ENCODE data around the gene SH3PXD2A. TPM values are rescaled to one million over a fixed set of nuclear protein-coding genes. Genes with fewer than 3 reads are reported as not detected.

Gene SH3PXD2A
- total and polyA plus RNA-seq, 2 donors (not counting 1 experiment from before 2014, with no cell fraction given), result 3.2 to 33.5 TPM

DNA sequence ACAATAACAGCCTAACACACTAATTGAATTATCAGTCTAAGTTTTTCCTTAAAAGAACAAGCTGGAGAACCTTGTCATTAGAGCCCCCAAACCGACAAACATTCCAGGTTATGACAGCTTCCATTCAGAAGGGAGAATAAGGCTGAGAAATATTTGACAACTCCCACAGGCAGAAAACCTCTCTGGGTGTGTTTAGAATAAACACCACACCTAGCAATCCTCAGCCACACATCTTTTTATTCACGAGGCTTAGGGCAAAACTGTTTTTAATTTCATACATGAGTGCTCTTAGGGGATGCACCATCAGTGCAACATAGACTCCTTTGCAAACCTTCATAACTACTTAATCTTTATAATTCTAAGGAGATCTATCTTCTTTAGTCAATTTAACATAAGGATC, 38.4 kb upstream of the SH3PXD2A start:
- Mint-ChIP-seq H3K9me3 (ENCODE audit: insufficient read depth) (no peaks in the 10 kb centered on the region), H3K4me1 (no peaks in the 10 kb centered on the region), H3K27ac (no peak overlapping the region), H3K27me3 (no peaks in the 10 kb centered on the region), H3K4me3 (no peak overlapping the region)
- H3K79me2 ChIP-seq (ENCODE audit: control insufficient read depth, insufficient read depth, low read length), result no peaks in the 10 kb centered on the region
- no peak overlapping the region for H3K9ac ChIP-seq (ENCODE audit: low read length)
- no peak overlapping the region for H3K4me2 ChIP-seq (replicated peaks; ENCODE audit: low read depth, low read length, poor library complexity, severe bottlenecking)
- 33% methylated on average over 1 of the region's 2 CpGs for WGBS (ENCODE audit: insufficient coverage)
- ChIA-PET POLR2A (no interaction called here), CTCF (interaction anchor here (0.6 to 2.0 kb wide), 4 partner anchors 8 to 1330 kb away, joined by 3 to 7 read pairs (median 5); no protein-coding TSS in a partner anchor)
- no peak for DNase-seq
- intact Hi-C loops (cut with micrococcal nuclease), result no loop called here
- H3K27me3 ChIP-seq (replicated peaks in 1 of 4; ENCODE audit: control extremely low read depth in 1 of 4, control insufficient read depth in 3 of 4, insufficient read depth in 4 of 4, low read length in 3 of 4), result no peaks in the 10 kb centered on the region
- no peaks in the 10 kb centered on the region for H3K9me3 ChIP-seq (ENCODE audit: control extremely low read depth in 1 of 3, control insufficient read depth in 2 of 3, insufficient read depth in 1 of 3, low read length in 2 of 3)
- no peaks in the 10 kb centered on the region for H3K4me1 ChIP-seq (ENCODE audit: control insufficient read depth in 2 of 2, insufficient read depth in 2 of 2, low read length in 2 of 2)
- no peak overlapping the region for H2AFZ ChIP-seq (ENCODE audit: insufficient read depth, low read depth, low read length, poor library complexity, severe bottlenecking)
- peaks cover 11 to 63% of the 10 kb centered on the region in 2 experiments for H3K36me3 ChIP-seq (replicated peaks in 1 of 2; ENCODE audit: control extremely low read depth in 1 of 2, control insufficient read depth in 1 of 2, extremely low read depth in 1 of 2, insufficient read depth in 2 of 2, low read length in 1 of 2)
- TF ChIP-seq, protein P1, sequence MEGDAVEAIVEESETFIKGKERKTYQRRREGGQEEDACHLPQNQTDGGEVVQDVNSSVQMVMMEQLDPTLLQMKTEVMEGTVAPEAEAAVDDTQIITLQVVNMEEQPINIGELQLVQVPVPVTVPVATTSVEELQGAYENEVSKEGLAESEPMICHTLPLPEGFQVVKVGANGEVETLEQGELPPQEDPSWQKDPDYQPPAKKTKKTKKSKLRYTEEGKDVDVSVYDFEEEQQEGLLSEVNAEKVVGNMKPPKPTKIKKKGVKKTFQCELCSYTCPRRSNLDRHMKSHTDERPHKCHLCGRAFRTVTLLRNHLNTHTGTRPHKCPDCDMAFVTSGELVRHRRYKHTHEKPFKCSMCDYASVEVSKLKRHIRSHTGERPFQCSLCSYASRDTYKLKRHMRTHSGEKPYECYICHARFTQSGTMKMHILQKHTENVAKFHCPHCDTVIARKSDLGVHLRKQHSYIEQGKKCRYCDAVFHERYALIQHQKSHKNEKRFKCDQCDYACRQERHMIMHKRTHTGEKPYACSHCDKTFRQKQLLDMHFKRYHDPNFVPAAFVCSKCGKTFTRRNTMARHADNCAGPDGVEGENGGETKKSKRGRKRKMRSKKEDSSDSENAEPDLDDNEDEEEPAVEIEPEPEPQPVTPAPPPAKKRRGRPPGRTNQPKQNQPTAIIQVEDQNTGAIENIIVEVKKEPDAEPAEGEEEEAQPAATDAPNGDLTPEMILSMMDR (IDR thresholded peaks at IDR 0.05), result no peak
- no peak for TF ChIP-seq EZH2 (IDR thresholded peaks at IDR 0.05; ENCODE audit: borderline replicate concordance, insufficient read depth, low read depth, low read length, poor library complexity, severe bottlenecking)
- H3K27ac ChIP-seq (ENCODE audit: low read length in 2 of 2), result peak overlapping the region in 1 of 2 donors; percentile 20
- H3K4me3 ChIP-seq (ENCODE audit: control extremely low read depth in 1 of 5, extremely low read depth in 1 of 5, insufficient read depth in 1 of 5, low read depth in 2 of 5, low read length in 4 of 5), result no peak overlapping the region
- no peaks in the 10 kb centered on the region for H4K20me1 ChIP-seq (ENCODE audit: control insufficient read depth, insufficient read depth, low read length, poor library complexity, severe bottlenecking)
- ATAC-seq (ENCODE audit: low read depth), result no peak

DNA sequence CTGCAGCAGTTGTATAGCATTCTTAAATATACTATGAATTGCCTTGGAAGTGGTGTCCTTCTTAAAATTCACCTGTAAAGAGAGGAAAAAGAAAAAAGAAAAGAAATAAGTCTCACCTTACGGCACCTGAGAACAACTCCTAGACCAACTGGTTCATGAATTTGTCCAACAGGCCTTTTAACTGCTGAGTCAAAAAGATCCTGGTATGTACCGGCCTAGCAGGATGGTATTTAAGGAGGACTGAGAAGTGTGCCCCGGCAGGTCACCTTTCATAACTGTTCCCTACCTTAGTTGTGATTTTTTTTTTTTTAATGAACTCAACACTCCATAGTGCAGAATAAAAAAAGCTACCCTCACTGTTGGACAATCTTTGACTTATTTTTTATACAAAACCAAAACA, 36.8 kb upstream of the SH3PXD2A start:
- no peak overlapping the region for H3K4me2 ChIP-seq (replicated peaks; ENCODE audit: low read depth, low read length, poor library complexity, severe bottlenecking)
- H3K4me3 Mint-ChIP-seq, result no peak overlapping the region
- H3K36me3 ChIP-seq (replicated peaks in 1 of 2; ENCODE audit: control extremely low read depth in 1 of 2, control insufficient read depth in 1 of 2, extremely low read depth in 1 of 2, insufficient read depth in 2 of 2, low read length in 1 of 2), result peaks cover 15 to 51% of the 10 kb centered on the region in 2 experiments
- H3K27me3 ChIP-seq (replicated peaks in 1 of 4; ENCODE audit: control extremely low read depth in 1 of 4, control insufficient read depth in 3 of 4, insufficient read depth in 4 of 4, low read length in 3 of 4), result no peaks in the 10 kb centered on the region
- DNase-seq (no peak), ATAC-seq (ENCODE audit: low read depth) (no peak)
- H3K4me3 ChIP-seq (ENCODE audit: control extremely low read depth in 1 of 5, extremely low read depth in 1 of 5, insufficient read depth in 1 of 5, low read depth in 2 of 5, low read length in 4 of 5), result no peak overlapping the region
- intact Hi-C loops (cut with micrococcal nuclease), result no loop called here
- CTCF ChIA-PET, result no interaction called here
- POLR2A ChIA-PET, result no interaction called here
- no peak overlapping the region for H2AFZ ChIP-seq (ENCODE audit: insufficient read depth, low read depth, low read length, poor library complexity, severe bottlenecking)
- no peak overlapping the region for H3K27ac Mint-ChIP-seq
- H3K4me1 Mint-ChIP-seq, result no peaks in the 10 kb centered on the region
- no peaks in the 10 kb centered on the region for H3K27me3 Mint-ChIP-seq
- no peaks in the 10 kb centered on the region for H3K9me3 Mint-ChIP-seq (ENCODE audit: insufficient read depth)
- TF ChIP-seq, protein P1 (IDR thresholded peaks at IDR 0.05), result no peak
- no peak for TF ChIP-seq EZH2 (IDR thresholded peaks at IDR 0.05; ENCODE audit: borderline replicate concordance, insufficient read depth, low read depth, low read length, poor library complexity, severe bottlenecking)
- no peak overlapping the region for H3K9ac ChIP-seq (ENCODE audit: low read length)
- no peak overlapping the region for H3K27ac ChIP-seq (ENCODE audit: low read length in 2 of 2)
- WGBS (ENCODE audit: insufficient coverage), result no CpG with 5 or more reads among the region's 3 CpGs
- H3K9me3 ChIP-seq (ENCODE audit: control extremely low read depth in 1 of 3, control insufficient read depth in 2 of 3, insufficient read depth in 1 of 3, low read length in 2 of 3), result no peaks in the 10 kb centered on the region
- no peaks in the 10 kb centered on the region for H3K79me2 ChIP-seq (ENCODE audit: control insufficient read depth, insufficient read depth, low read length)
- no peaks in the 10 kb centered on the region for H3K4me1 ChIP-seq (ENCODE audit: control insufficient read depth in 2 of 2, insufficient read depth in 2 of 2, low read length in 2 of 2)
- no peaks in the 10 kb centered on the region for H4K20me1 ChIP-seq (ENCODE audit: control insufficient read depth, insufficient read depth, low read length, poor library complexity, severe bottlenecking)
